ENCODE data around the gene PON2.

DNA sequence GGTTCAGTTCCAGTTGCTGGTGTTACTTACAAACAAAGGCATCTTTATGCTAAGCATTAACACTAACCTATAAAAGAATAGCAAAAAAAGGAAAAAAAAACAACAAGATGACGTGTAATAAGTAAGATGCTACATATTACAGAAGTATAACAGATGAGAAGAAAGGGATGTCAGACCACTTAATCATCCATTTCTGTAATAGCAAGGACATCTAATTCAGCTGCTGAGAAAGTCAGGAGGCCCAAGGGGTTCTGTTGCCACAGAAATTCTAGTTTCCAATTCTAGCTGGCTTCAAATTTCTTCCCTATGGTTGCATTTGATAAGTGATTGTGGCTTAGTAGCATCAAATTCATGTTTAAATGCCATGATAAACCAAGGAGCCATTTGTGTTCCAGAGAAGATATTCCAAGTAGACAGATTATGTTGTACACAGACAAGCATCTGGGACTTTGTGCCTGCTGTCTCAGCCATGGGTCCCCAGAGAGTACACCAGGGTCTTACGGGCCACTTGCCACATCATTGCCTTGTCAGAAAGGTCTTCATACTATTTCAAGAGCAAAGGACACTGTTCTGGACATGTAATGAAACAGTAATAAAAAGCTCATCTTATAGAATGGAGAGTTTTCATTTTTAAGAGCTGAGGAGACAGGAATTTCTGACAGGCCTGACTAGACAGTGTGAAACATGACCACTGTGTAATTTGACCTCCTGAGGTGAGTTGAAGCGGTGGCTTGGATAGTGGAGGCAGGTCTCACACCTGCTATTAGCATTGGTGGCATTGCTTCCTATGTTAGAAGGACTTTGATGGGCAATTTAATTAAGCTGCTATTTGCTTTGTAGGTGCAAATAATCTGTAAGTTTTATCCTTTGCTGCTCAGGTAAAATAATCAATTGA, 46.7 kb upstream of the PON2 start:
- TF ChIP-seq CTCF (IDR thresholded peaks at IDR 0.05 in 8 of 11, conservative IDR thresholded peaks at IDR 0.05 in 3 of 11) = no peak
- TF ChIP-seq POLR2A (IDR thresholded peaks at IDR 0.05) = no peak
- no peak for TF ChIP-seq POLR2AphosphoS5 (IDR thresholded peaks at IDR 0.05)

All from spleen (tissue), 7 donors.